MM.1S (cell line): ENCODE results near the gene IL17C.

Experiments
- CTCF ChIP-seq: fragments of 300-600 bp; sonication (generic); IDR thresholded peaks from 2 replicates; pipeline ENCODE4 v1.5.1; 2016; ENCODE audit warnings: antibody characterized with exemption, low read length, mixed read lengths
- EZH2 ChIP-seq: fragments of 300-600 bp; sonication (generic); optimal IDR thresholded peaks from 2 replicates; pipeline ENCODE3; 2017; ENCODE audit warnings: low read depth, mild to moderate bottlenecking, antibody characterized with exemption, low read length, mixed read lengths
- EZH2phosphoT487 ChIP-seq: fragments of 300-600 bp; sonication (generic); IDR thresholded peaks from 2 replicates; pipeline ENCODE4 v1.6.1; 2018; ENCODE audit warnings: antibody characterized with exemption, low read length

GRCh38 chr16:88667461-88667860 is 29.1 kb downstream of the IL17C start:
- no peak for TF ChIP-seq EZH2
- no peak for TF ChIP-seq CTCF
- no peak for TF ChIP-seq EZH2phosphoT487
